ENCODE results near the gene PALMD.

The PALMD gene

GRCh38 chr1:99738858-99739465 is 93.0 kb downstream of the PALMD start:
- H3K9me2 ChIP-seq (replicated peaks; ENCODE audit: insufficient read depth, low read length): no peaks in the 10 kb centered on the region
- no peak overlapping the region for H3K9ac ChIP-seq (ENCODE audit: low read length)
- no peaks in the 10 kb centered on the region for H3K27me3 ChIP-seq (replicated peaks; ENCODE audit: insufficient read depth, low read length)
- H3K4me3 ChIP-seq (ENCODE audit: low read length): no peak overlapping the region
- H4K20me1 ChIP-seq (ENCODE audit: insufficient read depth, low read length): no peaks in the 10 kb centered on the region
- no peak overlapping the region for H3K27ac ChIP-seq (ENCODE audit: low read length)
- no peaks in the 10 kb centered on the region for H3K9me3 ChIP-seq (replicated peaks; ENCODE audit: insufficient read depth, low read length)
- no peak for TF ChIP-seq EZH2 (optimal IDR thresholded peaks at IDR 0.05; ENCODE audit: low read depth, low read length)
- TF ChIP-seq, protein P1, sequence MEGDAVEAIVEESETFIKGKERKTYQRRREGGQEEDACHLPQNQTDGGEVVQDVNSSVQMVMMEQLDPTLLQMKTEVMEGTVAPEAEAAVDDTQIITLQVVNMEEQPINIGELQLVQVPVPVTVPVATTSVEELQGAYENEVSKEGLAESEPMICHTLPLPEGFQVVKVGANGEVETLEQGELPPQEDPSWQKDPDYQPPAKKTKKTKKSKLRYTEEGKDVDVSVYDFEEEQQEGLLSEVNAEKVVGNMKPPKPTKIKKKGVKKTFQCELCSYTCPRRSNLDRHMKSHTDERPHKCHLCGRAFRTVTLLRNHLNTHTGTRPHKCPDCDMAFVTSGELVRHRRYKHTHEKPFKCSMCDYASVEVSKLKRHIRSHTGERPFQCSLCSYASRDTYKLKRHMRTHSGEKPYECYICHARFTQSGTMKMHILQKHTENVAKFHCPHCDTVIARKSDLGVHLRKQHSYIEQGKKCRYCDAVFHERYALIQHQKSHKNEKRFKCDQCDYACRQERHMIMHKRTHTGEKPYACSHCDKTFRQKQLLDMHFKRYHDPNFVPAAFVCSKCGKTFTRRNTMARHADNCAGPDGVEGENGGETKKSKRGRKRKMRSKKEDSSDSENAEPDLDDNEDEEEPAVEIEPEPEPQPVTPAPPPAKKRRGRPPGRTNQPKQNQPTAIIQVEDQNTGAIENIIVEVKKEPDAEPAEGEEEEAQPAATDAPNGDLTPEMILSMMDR (IDR thresholded peaks at IDR 0.05; ENCODE audit: low read length): no peak
- TF ChIP-seq EZH2phosphoT487 (IDR thresholded peaks at IDR 0.05; ENCODE audit: low read length): no peak
- no peaks in the 10 kb centered on the region for H3K79me2 ChIP-seq (ENCODE audit: low read length)
- no peaks in the 10 kb centered on the region for H3K4me1 ChIP-seq (ENCODE audit: low read length)
- no peak overlapping the region for H2AFZ ChIP-seq (ENCODE audit: low read length)
- H3K4me2 ChIP-seq (ENCODE audit: low read depth, low read length): no peak overlapping the region
- no peak for DNase-seq
- H3F3A ChIP-seq (ENCODE audit: insufficient read depth, low read length): no peaks in the 10 kb centered on the region
- H3K36me3 ChIP-seq (replicated peaks; ENCODE audit: insufficient read depth, low read length): no peaks in the 10 kb centered on the region

GRCh38 chr1:99740141-99740540 is 94.2 kb downstream of the PALMD start:
- H3K4me2 ChIP-seq (ENCODE audit: low read depth, low read length): no peak overlapping the region
- no peak overlapping the region for H3K27ac ChIP-seq (ENCODE audit: low read length)
- H3F3A ChIP-seq (ENCODE audit: insufficient read depth, low read length): no peaks in the 10 kb centered on the region
- no peaks in the 10 kb centered on the region for H3K27me3 ChIP-seq (replicated peaks; ENCODE audit: insufficient read depth, low read length)
- TF ChIP-seq, protein P1 (IDR thresholded peaks at IDR 0.05; ENCODE audit: low read length): no peak
- TF ChIP-seq EZH2 (optimal IDR thresholded peaks at IDR 0.05; ENCODE audit: low read depth, low read length): no peak
- TF ChIP-seq EZH2phosphoT487 (IDR thresholded peaks at IDR 0.05; ENCODE audit: low read length): no peak
- no peaks in the 10 kb centered on the region for H3K9me3 ChIP-seq (replicated peaks; ENCODE audit: insufficient read depth, low read length)
- no peak overlapping the region for H2AFZ ChIP-seq (ENCODE audit: low read length)
- DNase-seq: no peak
- H3K36me3 ChIP-seq (replicated peaks; ENCODE audit: insufficient read depth, low read length): no peaks in the 10 kb centered on the region
- H3K4me3 ChIP-seq (ENCODE audit: low read length): no peak overlapping the region
- no peak overlapping the region for H3K9ac ChIP-seq (ENCODE audit: low read length)
- H3K9me2 ChIP-seq (replicated peaks; ENCODE audit: insufficient read depth, low read length): no peaks in the 10 kb centered on the region
- H4K20me1 ChIP-seq (ENCODE audit: insufficient read depth, low read length): no peaks in the 10 kb centered on the region
- no peaks in the 10 kb centered on the region for H3K79me2 ChIP-seq (ENCODE audit: low read length)
- no peaks in the 10 kb centered on the region for H3K4me1 ChIP-seq (ENCODE audit: low read length)
